MM.1S (cell line): Measurements from ENCODE around the gene ZNF618.

ENCODE experiments used
- DNase-seq: peaks from one replicate; pipeline ENCODE4 v3.0.0-alpha.2; 2015
- H2AFZ ChIP-seq: fragments of 300-600 bp; sonication (generic); 2 replicates; pipeline ENCODE4 v1.6.0; 2016; ENCODE audit warnings: antibody characterized with exemption, low read length
- H3F3A ChIP-seq: fragments of 300-600 bp; sonication (generic); 2 replicates; pipeline ENCODE4 v1.6.1; 2016; ENCODE audit warnings: mild to moderate bottlenecking, antibody characterized with exemption, low read length, moderate library complexity, mixed read lengths; ENCODE audit not compliant: insufficient read depth
- H3K27ac ChIP-seq: fragments of 300-600 bp; sonication (generic); 2 replicates; pipeline ENCODE4 v1.5.1; 2016; ENCODE audit warnings: mild to moderate bottlenecking, low read length
- H3K27me3 ChIP-seq: fragments of 300-600 bp; sonication (generic); replicated peaks from 2 replicates; pipeline ENCODE4 v1.6.0; 2016; ENCODE audit warnings: low read length; ENCODE audit not compliant: insufficient read depth
- H3K36me3 ChIP-seq: fragments of 300-600 bp; sonication (generic); replicated peaks from 2 replicates; pipeline ENCODE4 v1.6.1; 2016; ENCODE audit warnings: mild to moderate bottlenecking, low read length, mixed read lengths; ENCODE audit not compliant: insufficient read depth
- H3K4me1 ChIP-seq: fragments of 300-600 bp; sonication (generic); 2 replicates; pipeline ENCODE4 v1.6.1; 2016; ENCODE audit warnings: low read length, mixed read lengths
- H3K4me2 ChIP-seq: fragments of 300-600 bp; sonication (generic); 2 replicates; pipeline ENCODE4 v1.6.0; 2016; ENCODE audit warnings: low read depth, low read length
- H3K4me3 ChIP-seq: fragments of 300-600 bp; sonication (generic); 2 replicates; pipeline ENCODE4 v1.5.1; 2016; ENCODE audit warnings: low read length, mixed read lengths
- H3K79me2 ChIP-seq: fragments of 300-600 bp; sonication (generic); 2 replicates; pipeline ENCODE4 v1.6.1; 2016; ENCODE audit warnings: mixed run types, low read length, mixed read lengths
- H3K9ac ChIP-seq: fragments of 300-600 bp; sonication (generic); 2 replicates; pipeline ENCODE4 v1.6.1; 2016; ENCODE audit warnings: low read length, mixed read lengths
- H3K9me2 ChIP-seq: fragments of 300-600 bp; sonication (generic); replicated peaks from 2 replicates; pipeline ENCODE4 v1.6.1; 2016; ENCODE audit warnings: mild to moderate bottlenecking, low read length, mixed read lengths; ENCODE audit not compliant: insufficient read depth
- H3K9me3 ChIP-seq: fragments of 300-600 bp; sonication (generic); replicated peaks from 2 replicates; pipeline ENCODE4 v1.6.1; 2016; ENCODE audit warnings: mild to moderate bottlenecking, low read length, mixed read lengths; ENCODE audit not compliant: insufficient read depth
- H4K20me1 ChIP-seq: fragments of 300-600 bp; sonication (generic); 2 replicates; pipeline ENCODE4 v1.6.1; 2016; ENCODE audit warnings: mild to moderate bottlenecking, low read length, moderate library complexity, mixed read lengths; ENCODE audit not compliant: insufficient read depth
- EZH2 ChIP-seq: fragments of 300-600 bp; sonication (generic); optimal IDR thresholded peaks from 2 replicates; pipeline ENCODE3; 2017; ENCODE audit warnings: low read depth, mild to moderate bottlenecking, antibody characterized with exemption, low read length, mixed read lengths
- EZH2phosphoT487 ChIP-seq: fragments of 300-600 bp; sonication (generic); IDR thresholded peaks from 2 replicates; pipeline ENCODE4 v1.6.1; 2018; ENCODE audit warnings: antibody characterized with exemption, low read length
- TF ChIP-seq, protein P1 (sequence below): fragments of 300-600 bp; sonication (generic); IDR thresholded peaks from 2 replicates; pipeline ENCODE4 v1.5.1; 2016; ENCODE audit warnings: antibody characterized with exemption, low read length, mixed read lengths

ZNF618 gene

DNA sequence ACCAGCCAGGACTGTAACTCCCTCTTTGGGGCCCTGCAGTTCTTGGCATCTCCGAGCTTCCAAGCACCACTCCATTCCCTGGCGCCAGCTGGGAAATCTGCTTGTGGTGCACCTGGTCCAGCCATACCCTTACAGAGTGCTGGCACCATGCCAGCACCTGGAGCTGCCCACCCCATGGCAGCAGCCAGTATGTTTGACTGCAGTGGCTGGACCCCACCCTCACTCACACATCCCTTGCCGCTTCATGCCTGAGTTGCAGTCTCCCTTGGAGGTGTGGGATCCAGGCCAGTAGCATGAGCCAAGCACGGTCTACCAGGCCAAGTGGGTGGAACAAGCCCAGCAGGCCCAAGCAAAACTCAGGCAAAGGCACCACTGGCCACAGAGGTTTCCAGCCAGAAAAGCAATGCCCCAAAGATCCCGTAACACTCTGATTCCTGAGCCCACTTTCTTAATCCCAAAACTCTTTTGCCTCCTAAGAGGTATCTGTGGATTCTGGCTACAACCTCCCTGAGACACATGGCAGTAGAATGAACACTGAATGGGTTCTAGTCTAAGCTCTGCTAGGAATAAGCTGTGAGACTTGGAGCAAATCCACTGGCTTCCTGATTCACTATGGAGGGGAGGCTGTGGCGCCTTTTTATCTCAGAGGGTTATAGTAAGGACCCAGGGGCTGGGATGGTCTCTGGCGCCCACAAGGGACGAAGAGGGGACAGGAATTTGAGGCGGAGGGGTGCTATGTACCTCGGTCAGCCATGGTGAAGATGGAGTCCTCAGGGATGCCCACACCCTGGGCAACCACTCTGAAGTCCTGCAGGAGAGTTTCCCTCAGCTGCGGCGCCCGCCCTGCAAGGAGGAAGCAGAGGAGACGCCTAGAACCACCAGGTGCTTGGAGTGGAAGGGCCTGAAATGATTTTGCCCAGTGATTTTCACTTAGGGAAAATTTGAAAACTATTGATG is 196.4 kb downstream of the ZNF618 start:
- Histone ChIP-seq H2AFZ (no peak overlapping the region), H3K79me2 (no peaks in the 10 kb centered on the region), H3K27ac (no peak overlapping the region), H3K9ac (no peak overlapping the region), H3K27me3 (no peaks in the 10 kb centered on the region), H4K20me1 (no peaks in the 10 kb centered on the region), H3K36me3 (no peaks in the 10 kb centered on the region), H3F3A (no peaks in the 10 kb centered on the region), H3K9me2 (no peaks in the 10 kb centered on the region), H3K4me1 (no peaks in the 10 kb centered on the region), H3K9me3 (no peaks in the 10 kb centered on the region), H3K4me2 (no peak overlapping the region), H3K4me3 (no peak overlapping the region)
- TF ChIP-seq, protein P1, sequence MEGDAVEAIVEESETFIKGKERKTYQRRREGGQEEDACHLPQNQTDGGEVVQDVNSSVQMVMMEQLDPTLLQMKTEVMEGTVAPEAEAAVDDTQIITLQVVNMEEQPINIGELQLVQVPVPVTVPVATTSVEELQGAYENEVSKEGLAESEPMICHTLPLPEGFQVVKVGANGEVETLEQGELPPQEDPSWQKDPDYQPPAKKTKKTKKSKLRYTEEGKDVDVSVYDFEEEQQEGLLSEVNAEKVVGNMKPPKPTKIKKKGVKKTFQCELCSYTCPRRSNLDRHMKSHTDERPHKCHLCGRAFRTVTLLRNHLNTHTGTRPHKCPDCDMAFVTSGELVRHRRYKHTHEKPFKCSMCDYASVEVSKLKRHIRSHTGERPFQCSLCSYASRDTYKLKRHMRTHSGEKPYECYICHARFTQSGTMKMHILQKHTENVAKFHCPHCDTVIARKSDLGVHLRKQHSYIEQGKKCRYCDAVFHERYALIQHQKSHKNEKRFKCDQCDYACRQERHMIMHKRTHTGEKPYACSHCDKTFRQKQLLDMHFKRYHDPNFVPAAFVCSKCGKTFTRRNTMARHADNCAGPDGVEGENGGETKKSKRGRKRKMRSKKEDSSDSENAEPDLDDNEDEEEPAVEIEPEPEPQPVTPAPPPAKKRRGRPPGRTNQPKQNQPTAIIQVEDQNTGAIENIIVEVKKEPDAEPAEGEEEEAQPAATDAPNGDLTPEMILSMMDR = no peak
- TF ChIP-seq EZH2phosphoT487 (no peak), EZH2 (no peak)
- no peak for DNase-seq

DNA sequence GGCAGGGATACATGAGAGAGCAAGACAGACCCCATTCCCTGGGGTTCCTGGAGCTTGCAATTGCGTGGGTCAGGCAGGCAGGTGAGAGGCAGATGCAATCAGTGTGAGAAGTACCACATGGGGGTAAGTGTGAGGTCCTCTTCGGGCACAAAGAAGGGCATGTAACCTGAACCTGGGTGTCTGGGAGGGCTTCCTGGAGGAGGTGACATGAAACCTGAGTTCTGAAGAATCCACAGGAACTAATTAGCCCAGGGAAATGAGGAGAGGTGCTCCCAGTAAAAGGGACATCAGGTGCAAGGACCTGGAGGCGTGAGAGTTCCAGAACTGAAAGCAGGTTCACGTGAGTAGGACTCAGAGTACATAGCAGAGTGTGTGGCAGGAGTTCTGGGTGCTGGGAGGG is 199.5 kb downstream of the ZNF618 start:
- Histone ChIP-seq H3K27me3 (no peaks in the 10 kb centered on the region), H2AFZ (no peak overlapping the region), H3K4me3 (no peak overlapping the region), H3K4me2 (no peak overlapping the region), H3K27ac (no peak overlapping the region), H3K36me3 (no peaks in the 10 kb centered on the region), H3K9ac (no peak overlapping the region), H3K9me3 (no peaks in the 10 kb centered on the region), H3F3A (no peaks in the 10 kb centered on the region), H3K9me2 (no peaks in the 10 kb centered on the region), H3K79me2 (no peaks in the 10 kb centered on the region), H4K20me1 (no peaks in the 10 kb centered on the region), H3K4me1 (no peaks in the 10 kb centered on the region)
- TF ChIP-seq EZH2 (no peak), EZH2phosphoT487 (no peak)
- TF ChIP-seq, protein P1 = no peak
- DNase-seq = no peak

DNA sequence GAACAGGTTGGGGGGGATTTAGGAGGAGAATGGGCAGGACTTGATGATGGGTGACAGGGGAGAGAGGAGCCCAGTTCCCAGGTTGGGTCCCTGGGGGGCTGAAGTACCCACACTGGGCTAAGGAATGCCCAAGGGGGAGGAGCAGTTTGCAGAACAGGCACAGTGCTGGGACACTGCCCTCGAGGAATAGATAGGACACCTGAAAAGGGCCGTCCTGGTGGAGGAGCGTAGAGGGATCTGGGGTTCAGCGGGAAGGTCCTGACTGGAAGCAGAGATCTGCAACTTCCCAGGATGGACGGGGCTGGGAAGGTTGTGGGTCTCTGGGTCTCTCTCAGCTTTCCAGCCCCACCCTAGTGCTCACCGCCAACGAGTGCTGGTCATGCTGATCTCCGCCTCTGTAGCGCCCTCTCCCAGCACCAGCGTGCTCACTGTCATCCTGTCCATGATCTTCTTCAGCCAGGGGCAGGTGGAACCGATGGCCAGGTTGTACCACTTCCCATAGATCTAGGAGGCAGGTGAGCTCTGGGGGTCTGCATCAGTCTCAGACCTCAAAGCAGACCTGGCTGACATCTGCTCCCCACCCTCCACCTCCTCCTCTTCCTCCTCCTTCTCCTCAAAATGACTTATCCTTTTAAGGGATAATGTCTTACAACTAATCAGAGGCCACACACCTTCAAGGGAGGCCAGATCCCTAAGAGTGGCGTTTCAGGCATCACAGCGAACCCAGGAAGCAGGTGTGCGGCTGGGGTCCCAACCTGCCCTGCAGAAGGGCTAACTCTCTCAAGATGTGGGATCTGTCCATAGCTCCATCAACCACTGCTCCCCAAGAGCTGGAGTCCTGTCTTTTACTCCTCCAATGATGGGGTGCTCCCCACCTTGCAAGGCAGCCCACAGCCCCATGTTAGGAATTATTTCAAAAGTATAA is 200.4 kb downstream of the ZNF618 start:
- Histone ChIP-seq H3K4me2 (no peak overlapping the region), H3K36me3 (no peaks in the 10 kb centered on the region), H3F3A (no peaks in the 10 kb centered on the region), H2AFZ (no peak overlapping the region), H4K20me1 (no peaks in the 10 kb centered on the region), H3K9me2 (no peaks in the 10 kb centered on the region), H3K27me3 (no peaks in the 10 kb centered on the region), H3K9ac (no peak overlapping the region), H3K4me1 (no peaks in the 10 kb centered on the region), H3K27ac (no peak overlapping the region), H3K79me2 (no peaks in the 10 kb centered on the region), H3K4me3 (no peak overlapping the region), H3K9me3 (no peaks in the 10 kb centered on the region)
- no peak for DNase-seq
- TF ChIP-seq, protein P1 = no peak
- TF ChIP-seq EZH2phosphoT487 (no peak), EZH2 (no peak)
